DOHH2 (cell line): ENCODE data around the gene DNM1L.

Experiments used
- EZH2phosphoT487 ChIP-seq: fragments of 200-600 bp; sonication (generic); IDR thresholded peaks from 2 replicates; pipeline ENCODE4 v1.6.1; 2017; ENCODE audit warnings: borderline replicate concordance, mild to moderate bottlenecking, antibody characterized with exemption, low read length, moderate library complexity, mixed read lengths
- TF ChIP-seq, protein P1 (sequence below): fragments of 200-600 bp; sonication (generic); IDR thresholded peaks from one replicate; pipeline ENCODE4 v1.5.1; 2014; ENCODE audit warnings: antibody characterized with exemption, mild to moderate bottlenecking, low read depth, low read length; ENCODE audit not compliant: poor library complexity, severe bottlenecking

DNA sequence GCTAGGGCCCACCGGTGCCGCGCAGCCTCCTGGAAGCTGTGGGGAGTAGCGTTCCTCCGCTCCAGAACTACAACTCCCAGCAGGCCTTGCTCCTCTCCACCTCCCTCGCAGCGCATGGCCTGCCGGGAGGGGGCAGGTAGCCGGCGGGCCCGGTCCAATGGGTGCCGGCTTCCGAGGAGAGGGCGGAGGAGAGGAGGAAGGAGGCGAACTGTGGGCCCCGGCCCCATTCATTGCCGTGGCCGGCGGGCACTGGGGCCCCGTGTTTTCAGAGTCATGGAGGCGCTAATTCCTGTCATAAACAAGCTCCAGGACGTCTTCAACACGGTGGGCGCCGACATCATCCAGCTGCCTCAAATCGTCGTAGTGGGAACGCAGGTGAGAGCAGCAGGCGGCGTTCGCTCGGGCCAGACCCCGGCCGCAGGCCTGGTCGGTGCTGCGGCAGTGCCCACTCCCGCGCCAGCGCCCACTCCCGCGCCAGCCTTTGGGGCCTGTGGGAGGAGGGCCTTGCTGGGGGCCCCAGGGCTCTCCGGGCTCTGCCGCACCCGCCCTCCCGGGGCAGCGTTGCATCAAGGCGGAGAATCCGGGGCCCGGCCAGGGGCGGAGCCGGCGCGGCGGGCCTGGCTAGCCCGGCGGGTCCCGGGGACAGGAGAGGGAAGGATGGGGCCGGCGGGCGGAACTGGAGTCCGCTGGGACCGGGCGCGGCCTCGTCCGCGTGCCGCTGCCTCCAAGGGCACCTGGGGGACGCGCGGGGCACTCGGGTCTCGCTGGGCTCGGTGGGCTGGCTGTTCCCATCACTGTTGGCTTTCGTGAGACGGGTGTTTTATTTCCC, at the start of gene DNM1L:
- TF ChIP-seq, protein P1, sequence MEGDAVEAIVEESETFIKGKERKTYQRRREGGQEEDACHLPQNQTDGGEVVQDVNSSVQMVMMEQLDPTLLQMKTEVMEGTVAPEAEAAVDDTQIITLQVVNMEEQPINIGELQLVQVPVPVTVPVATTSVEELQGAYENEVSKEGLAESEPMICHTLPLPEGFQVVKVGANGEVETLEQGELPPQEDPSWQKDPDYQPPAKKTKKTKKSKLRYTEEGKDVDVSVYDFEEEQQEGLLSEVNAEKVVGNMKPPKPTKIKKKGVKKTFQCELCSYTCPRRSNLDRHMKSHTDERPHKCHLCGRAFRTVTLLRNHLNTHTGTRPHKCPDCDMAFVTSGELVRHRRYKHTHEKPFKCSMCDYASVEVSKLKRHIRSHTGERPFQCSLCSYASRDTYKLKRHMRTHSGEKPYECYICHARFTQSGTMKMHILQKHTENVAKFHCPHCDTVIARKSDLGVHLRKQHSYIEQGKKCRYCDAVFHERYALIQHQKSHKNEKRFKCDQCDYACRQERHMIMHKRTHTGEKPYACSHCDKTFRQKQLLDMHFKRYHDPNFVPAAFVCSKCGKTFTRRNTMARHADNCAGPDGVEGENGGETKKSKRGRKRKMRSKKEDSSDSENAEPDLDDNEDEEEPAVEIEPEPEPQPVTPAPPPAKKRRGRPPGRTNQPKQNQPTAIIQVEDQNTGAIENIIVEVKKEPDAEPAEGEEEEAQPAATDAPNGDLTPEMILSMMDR = no peak
- TF ChIP-seq EZH2phosphoT487 = no peak
